HepG2 (cell line): Measurements from ENCODE around the gene RBM43. TPM values are rescaled to one million over a fixed set of nuclear protein-coding genes. Genes with fewer than 3 reads are reported as not detected.

ENCODE experiments used
- ATM ChIP-seq: fragments of 450-650 bp; IDR thresholded peaks from 2 replicates; pipeline ENCODE4 v1.7.1; 2017; ENCODE audit warnings: mild to moderate bottlenecking, borderline replicate concordance
- CENPBD1 ChIP-seq: sonication (generic); formaldehyde crosslinking; IDR thresholded peaks from 2 replicates; pipeline ENCODE4 v1.8.0; 2022; ENCODE audit warnings: missing genetic modification reagents, low read depth, mild to moderate bottlenecking, borderline replicate concordance
- GMEB1 ChIP-seq: sonication (generic); formaldehyde crosslinking; IDR thresholded peaks from 2 replicates; pipeline ENCODE4 v1.5.1; 2020; ENCODE audit warnings: missing genetic modification reagents, mild to moderate bottlenecking, borderline replicate concordance
- HNF1B ChIP-seq: sonication (generic); formaldehyde crosslinking; IDR thresholded peaks from 2 replicates; pipeline ENCODE4 v1.5.1; 2020; ENCODE audit warnings: mild to moderate bottlenecking, moderate library complexity, missing genetic modification reagents
- MXD3 ChIP-seq: IDR thresholded peaks from 2 replicates; pipeline ENCODE4 v1.6.1; 2016; ENCODE audit warnings: mild to moderate bottlenecking, missing biosample characterization, missing genetic modification reagents
- SMAD1 ChIP-seq: sonication (generic); formaldehyde crosslinking; IDR thresholded peaks from 2 replicates; pipeline ENCODE4 v1.4.0; 2020; ENCODE audit warnings: missing genetic modification reagents, low read depth, mild to moderate bottlenecking, borderline replicate concordance
- SMYD3 ChIP-seq: sonication (generic); formaldehyde crosslinking; IDR thresholded peaks from 2 replicates; pipeline ENCODE4 v1.8.1; 2023; ENCODE audit warnings: mild to moderate bottlenecking, missing genetic modification reagents
- SRF ChIP-seq: IDR thresholded peaks from 2 replicates; pipeline ENCODE4 v1.6.1; 2011; ENCODE audit warnings: mild to moderate bottlenecking, low read depth, low read length, moderate library complexity
- ZNF142 ChIP-seq: sonication (generic); formaldehyde crosslinking; IDR thresholded peaks from 2 replicates; pipeline ENCODE4 v1.4.0; 2020; ENCODE audit warnings: missing genetic modification reagents
- ZNF225 ChIP-seq: sonication (generic); formaldehyde crosslinking; IDR thresholded peaks from 2 replicates; pipeline ENCODE4 v1.4.0; 2020; ENCODE audit warnings: mild to moderate bottlenecking, missing genetic modification reagents
- ZNF251 ChIP-seq: sonication (generic); formaldehyde crosslinking; IDR thresholded peaks from 2 replicates; pipeline ENCODE4 v1.9.0; 2021; ENCODE audit warnings: mild to moderate bottlenecking, missing genetic modification reagents
- ZNF362 ChIP-seq: sonication (generic); formaldehyde crosslinking; IDR thresholded peaks from 2 replicates; pipeline ENCODE4 v1.4.0; 2020; ENCODE audit warnings: missing genetic modification reagents, mild to moderate bottlenecking, borderline replicate concordance
- ZNF615 ChIP-seq: sonication (generic); formaldehyde crosslinking; IDR thresholded peaks from 2 replicates; pipeline ENCODE4 v1.5.0; 2020; ENCODE audit warnings: mild to moderate bottlenecking, missing genetic modification reagents, borderline replicate concordance
- ZNF780A ChIP-seq: sonication (generic); formaldehyde crosslinking; IDR thresholded peaks from 2 replicates; pipeline ENCODE4 v1.8.0; 2022; ENCODE audit warnings: mild to moderate bottlenecking, missing genetic modification reagents, moderate library complexity
- ZNF784 ChIP-seq: sonication (generic); formaldehyde crosslinking; IDR thresholded peaks from 2 replicates; pipeline ENCODE4 v1.5.1; 2020; ENCODE audit warnings: missing genetic modification reagents, mild to moderate bottlenecking, borderline replicate concordance
- polyA plus RNA-seq, 8 experiments: library from polyadenylated mRNA; depleted of rRNA in 3 of 8; stranded (reverse) in 7 of 8; unstranded in 1 of 8; fragments of >200 nt; fragmentation: Illumina TruSeq in 4 of 8; extraction: Trizol in 4 of 8; gene quantifications; 2 replicates each; pipeline versions ENCODE4 v1.2.1 to v1.2.3, GENCODE V29; 2011 to 2016; ENCODE audit warnings: low read depth in 4 of 8, missing spikeins in 1 of 8, mixed read lengths in 1 of 8; ENCODE audit not compliant: insufficient read depth in 1 of 8
- total RNA-seq, 5 experiments: library from RNA; depleted of rRNA; stranded (reverse); fragments of >200 nt; fragmentation: Illumina TruSeq; extraction: Trizol; gene quantifications; 2 replicates each; pipeline ENCODE4 v1.2.3, GENCODE V29; 2016; ENCODE audit warnings: low read depth in 1 of 5

Gene RBM43
- total and polyA plus RNA-seq, 2 of the 13 experiments (the other 11 are each of a cell fraction or from before 2014, with no cell fraction given), result 0.31 to 0.70 TPM

GRCh38 chr2:151261231-151261976 lies at the start of gene RBM43 (continued):
- TF ChIP-seq HNF1B (CRISPR knock-in tag) (no peak), SMYD3 (CRISPR knock-in tag) (peak; percentile 72; the same call in 1 of the 2 replicates), GMEB1 (CRISPR knock-in tag) (no peak; the same call in 1 of the 2 replicates), ZNF251 (CRISPR knock-in tag) (peak; percentile 45; the same call in 1 of the 2 replicates), SRF (no peak), ZNF142 (peak; percentile 50; the same call in 1 of the 2 replicates), MXD3 (CRISPR knock-in tag) (0 out of 2 replicates have a peak, but pooled peaks have one; percentile 36), ZNF615 (CRISPR knock-in tag) (0 out of 2 replicates have a peak, but pooled peaks have one; percentile 54), ZNF784 (CRISPR knock-in tag) (peak; percentile 90), ZNF780A (CRISPR knock-in tag) (no peak), CENPBD1 (CRISPR knock-in tag) (no peak), ZNF225 (peak; percentile 84; the same call in 1 of the 2 replicates), SMAD1 (CRISPR knock-in tag) (peak; percentile 51; the same call in 1 of the 2 replicates), ATM (no peak), ZNF362 (CRISPR knock-in tag) (peak; percentile 64)
